Measurements from ENCODE around the gene TSBP1.

GRCh38 chr6:32329141-32329540 lies 42.6 kb downstream of the TSBP1 start:
- TF ChIP-seq CTCF (conservative IDR thresholded peaks at IDR 0.05 in 1 of 2, IDR thresholded peaks at IDR 0.05 in 1 of 2; ENCODE audit: extremely low read depth in 1 of 2, insufficient read depth in 1 of 2, low read depth in 1 of 2, low read length in 2 of 2) = no peak
- no peak for TF ChIP-seq EZH2 (IDR thresholded peaks at IDR 0.05; ENCODE audit: borderline replicate concordance, low read length)
